ENCODE measurements around the gene ARHGEF11. TPM values are rescaled to one million over a fixed set of nuclear protein-coding genes. Genes with fewer than 3 reads are reported as not detected.

ARHGEF11 gene
- total and polyA plus RNA-seq, 2 of the 4 experiments (the other 2 are of a cell fraction), result 16.8 to 17.2 TPM

GRCh38 chr1:156933136-156933535 is 112.4 kb downstream of the ARHGEF11 start:
- Histone ChIP-seq H2AFZ (replicated peaks; ENCODE audit: low read length, poor library complexity) (no peak overlapping the region), H3K56ac (ENCODE audit: extremely low read depth, insufficient read depth, low read length) (no peak overlapping the region), H4K5ac (ENCODE audit: low read depth, low read length) (no peak overlapping the region), H4K20me1 (ENCODE audit: insufficient read depth, low read length) (no peaks in the 10 kb centered on the region; the same call in 1 of the 2 replicates), H3K4me2 (ENCODE audit: low read depth, low read length) (no peak overlapping the region), H2AK5ac (ENCODE audit: low read depth, low read length) (no peak overlapping the region), H2AK9ac (replicated peaks; ENCODE audit: low read depth, low read length, poor library complexity) (no peak overlapping the region), H3K4me1 (ENCODE audit: control insufficient read depth, insufficient read depth, low read length) (no peaks in the 10 kb centered on the region), H3K9me1 (ENCODE audit: insufficient read depth, low read length) (no peaks in the 10 kb centered on the region), H3K9ac (ENCODE audit: low read depth, low read length) (no peak overlapping the region), H2BK120ac (ENCODE audit: low read depth, low read length) (no peak overlapping the region), H2BK20ac (ENCODE audit: low read depth, low read length) (no peak overlapping the region), H3K9me3 (ENCODE audit: control insufficient read depth, insufficient read depth, low read length) (no peaks in the 10 kb centered on the region), H3K27me3 (ENCODE audit: control insufficient read depth, insufficient read depth, low read length) (peaks cover 11% of the 10 kb centered on the region), H3K4ac (ENCODE audit: low read depth, low read length) (no peak overlapping the region), H3K79me1 (ENCODE audit: low read depth in 1 of 2, low read length in 2 of 2) (no peaks in the 10 kb centered on the region), H4K8ac (ENCODE audit: low read depth in 2 of 2, low read length in 2 of 2) (no peak overlapping the region), H3K18ac (ENCODE audit: low read depth, low read length) (no peak overlapping the region), H3K36me3 (ENCODE audit: control insufficient read depth, insufficient read depth, low read length) (peaks cover 22% of the 10 kb centered on the region), H3K23ac (ENCODE audit: low read depth, low read length) (no peak overlapping the region), H3K4me3 (ENCODE audit: insufficient read depth, low read depth, low read length) (no peak overlapping the region), H4K91ac (ENCODE audit: insufficient read depth, low read depth, low read length) (no peak overlapping the region), H2BK15ac (ENCODE audit: low read depth, low read length) (no peak overlapping the region), H2BK5ac (ENCODE audit: low read depth, low read length, poor library complexity, severe bottlenecking) (no peak overlapping the region), H3K14ac (replicated peaks; ENCODE audit: low read depth, low read length) (no peak overlapping the region), H3K27ac (ENCODE audit: insufficient read depth, low read length) (no peak overlapping the region)
- no TSS peak for BruUV-seq (replicated peaks)
- DNase-seq, result no peak
- in situ Hi-C loops (cut with MboI; ENCODE audit: low sequenced_read_pairs), result no loop called here
- intact Hi-C loops (cut with micrococcal nuclease), result no loop called here
- no peak for ATAC-seq (ENCODE audit: low read depth)
- 100% methylated on average over 3 of the region's 6 CpGs; no CpG with 5 or more reads in 1 of the 2 experiments for WGBS, 2 experiments (ENCODE audit: extremely low coverage in 2 of 2, insufficient read length in 1 of 2)
- dilution Hi-C loops (cut with HindIII; ENCODE audit: low sequenced_read_pairs, unreplicated experiment), result no loop called here
- TF ChIP-seq BHLHE40 (IDR thresholded peaks at IDR 0.05; ENCODE audit: low read depth, low read length) (no peak), MXI1 (IDR thresholded peaks at IDR 0.05; ENCODE audit: borderline replicate concordance, low read depth, low read length) (no peak), FOS (IDR thresholded peaks at IDR 0.05; ENCODE audit: low read depth, low read length) (no peak), MAZ (IDR thresholded peaks at IDR 0.05; ENCODE audit: borderline replicate concordance, low read depth, low read length) (no peak), POLR2A (IDR thresholded peaks at IDR 0.05; ENCODE audit: low read depth, low read length) (no peak), CEBPB (IDR thresholded peaks at IDR 0.05; ENCODE audit: low read depth, low read length) (no peak), NFE2L2 (IDR thresholded peaks at IDR 0.05; ENCODE audit: low read depth, low read length) (no peak)
- TF ChIP-seq, protein P1, sequence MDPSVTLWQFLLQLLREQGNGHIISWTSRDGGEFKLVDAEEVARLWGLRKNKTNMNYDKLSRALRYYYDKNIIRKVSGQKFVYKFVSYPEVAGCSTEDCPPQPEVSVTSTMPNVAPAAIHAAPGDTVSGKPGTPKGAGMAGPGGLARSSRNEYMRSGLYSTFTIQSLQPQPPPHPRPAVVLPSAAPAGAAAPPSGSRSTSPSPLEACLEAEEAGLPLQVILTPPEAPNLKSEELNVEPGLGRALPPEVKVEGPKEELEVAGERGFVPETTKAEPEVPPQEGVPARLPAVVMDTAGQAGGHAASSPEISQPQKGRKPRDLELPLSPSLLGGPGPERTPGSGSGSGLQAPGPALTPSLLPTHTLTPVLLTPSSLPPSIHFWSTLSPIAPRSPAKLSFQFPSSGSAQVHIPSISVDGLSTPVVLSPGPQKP (IDR thresholded peaks at IDR 0.05; ENCODE audit: borderline replicate concordance, low read depth, low read length), result no peak
- TF ChIP-seq, protein P2, sequence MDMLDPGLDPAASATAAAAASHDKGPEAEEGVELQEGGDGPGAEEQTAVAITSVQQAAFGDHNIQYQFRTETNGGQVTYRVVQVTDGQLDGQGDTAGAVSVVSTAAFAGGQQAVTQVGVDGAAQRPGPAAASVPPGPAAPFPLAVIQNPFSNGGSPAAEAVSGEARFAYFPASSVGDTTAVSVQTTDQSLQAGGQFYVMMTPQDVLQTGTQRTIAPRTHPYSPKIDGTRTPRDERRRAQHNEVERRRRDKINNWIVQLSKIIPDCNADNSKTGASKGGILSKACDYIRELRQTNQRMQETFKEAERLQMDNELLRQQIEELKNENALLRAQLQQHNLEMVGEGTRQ (IDR thresholded peaks at IDR 0.05; ENCODE audit: low read depth, low read length), result no peak
- ChIA-PET CTCF (no interaction called here), POLR2A (ENCODE audit: unreplicated experiment) (no interaction called here)

All from IMR-90 (cell line).